Measurements from ENCODE around the gene UNC79.

UNC79 gene

DNA sequence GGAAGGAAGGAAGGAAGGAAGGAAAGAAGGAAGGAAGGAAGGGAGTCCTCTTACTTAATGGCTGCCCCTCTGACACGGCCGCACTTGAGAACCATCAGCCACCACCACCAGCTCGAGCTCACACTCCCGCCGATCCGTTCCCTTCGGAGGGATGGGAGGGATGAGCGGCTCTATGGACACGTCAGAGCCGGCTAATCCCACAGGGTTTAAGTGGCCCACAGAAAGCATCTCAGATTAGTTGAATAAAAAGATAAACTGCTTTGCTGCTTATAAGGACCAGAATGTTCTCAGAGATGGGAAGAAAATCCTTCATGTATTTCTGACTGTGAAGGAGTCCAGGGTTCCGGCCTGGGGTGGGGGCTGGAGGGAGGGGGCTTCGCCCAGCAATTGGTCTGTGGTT lies 326.5 kb downstream of the UNC79 start:
- TF ChIP-seq FOXP2 (optimal IDR thresholded peaks at IDR 0.05; ENCODE audit: borderline replicate concordance, extremely low read depth, extremely low read length, insufficient read depth) = no peak
- no peak for TF ChIP-seq SIN3A (IDR thresholded peaks at IDR 0.05; ENCODE audit: borderline replicate concordance, insufficient read depth, low read length)
- TF ChIP-seq TAF1 (IDR thresholded peaks at IDR 0.05; ENCODE audit: borderline replicate concordance, insufficient read depth, low read length) = no peak
- no peak for TF ChIP-seq POLR2AphosphoS5 (IDR thresholded peaks at IDR 0.05; ENCODE audit: low read depth, low read length)
- TF ChIP-seq, protein P1, sequence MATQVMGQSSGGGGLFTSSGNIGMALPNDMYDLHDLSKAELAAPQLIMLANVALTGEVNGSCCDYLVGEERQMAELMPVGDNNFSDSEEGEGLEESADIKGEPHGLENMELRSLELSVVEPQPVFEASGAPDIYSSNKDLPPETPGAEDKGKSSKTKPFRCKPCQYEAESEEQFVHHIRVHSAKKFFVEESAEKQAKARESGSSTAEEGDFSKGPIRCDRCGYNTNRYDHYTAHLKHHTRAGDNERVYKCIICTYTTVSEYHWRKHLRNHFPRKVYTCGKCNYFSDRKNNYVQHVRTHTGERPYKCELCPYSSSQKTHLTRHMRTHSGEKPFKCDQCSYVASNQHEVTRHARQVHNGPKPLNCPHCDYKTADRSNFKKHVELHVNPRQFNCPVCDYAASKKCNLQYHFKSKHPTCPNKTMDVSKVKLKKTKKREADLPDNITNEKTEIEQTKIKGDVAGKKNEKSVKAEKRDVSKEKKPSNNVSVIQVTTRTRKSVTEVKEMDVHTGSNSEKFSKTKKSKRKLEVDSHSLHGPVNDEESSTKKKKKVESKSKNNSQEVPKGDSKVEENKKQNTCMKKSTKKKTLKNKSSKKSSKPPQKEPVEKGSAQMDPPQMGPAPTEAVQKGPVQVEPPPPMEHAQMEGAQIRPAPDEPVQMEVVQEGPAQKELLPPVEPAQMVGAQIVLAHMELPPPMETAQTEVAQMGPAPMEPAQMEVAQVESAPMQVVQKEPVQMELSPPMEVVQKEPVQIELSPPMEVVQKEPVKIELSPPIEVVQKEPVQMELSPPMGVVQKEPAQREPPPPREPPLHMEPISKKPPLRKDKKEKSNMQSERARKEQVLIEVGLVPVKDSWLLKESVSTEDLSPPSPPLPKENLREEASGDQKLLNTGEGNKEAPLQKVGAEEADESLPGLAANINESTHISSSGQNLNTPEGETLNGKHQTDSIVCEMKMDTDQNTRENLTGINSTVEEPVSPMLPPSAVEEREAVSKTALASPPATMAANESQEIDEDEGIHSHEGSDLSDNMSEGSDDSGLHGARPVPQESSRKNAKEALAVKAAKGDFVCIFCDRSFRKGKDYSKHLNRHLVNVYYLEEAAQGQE (IDR thresholded peaks at IDR 0.05; ENCODE audit: insufficient read depth in 1 of 2, low read depth in 2 of 2, low read length in 2 of 2) = no peak

Data from PFSK-1 (cell line).